ENCODE data around the gene TEX264. TPM values are rescaled to one million over a fixed set of nuclear protein-coding genes. Genes with fewer than 3 reads are reported as not detected.
"Not testable (repeated sequence)": the region's sequence is repeated elsewhere in the genome, so short reads cannot be mapped to it uniquely, and the experiment has no call there.

The TEX264 gene
- total RNA-seq, 4 donors from 2014 or later, result 60.9 to 116 (median 88.2) TPM

DNA sequence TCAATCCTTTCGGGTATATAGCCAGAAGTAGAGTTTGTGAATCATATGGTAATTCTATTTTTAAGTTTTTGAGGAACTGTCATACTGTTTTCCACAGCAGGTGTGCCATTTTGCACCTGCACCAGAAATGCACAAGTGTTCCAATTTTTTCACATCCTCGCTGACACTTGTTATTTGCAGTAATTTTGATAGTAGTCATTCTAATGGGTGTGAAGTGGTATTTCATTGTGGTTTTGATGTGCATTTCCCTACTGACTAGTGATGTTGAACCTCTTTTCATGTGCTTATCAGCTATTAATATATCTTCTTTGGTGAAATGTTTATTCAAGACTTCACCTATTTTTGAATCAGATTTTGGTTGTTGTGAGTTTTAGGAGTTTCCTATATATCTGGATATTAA, 64.9 kb downstream of the TEX264 start:
- Histone ChIP-seq H3K36me3 (no peaks in the 10 kb centered on the region), H3K4me3 (no peak overlapping the region), H3K27ac (no peak overlapping the region), H3K9me3 (no peaks in the 10 kb centered on the region), H3K27me3 (peaks cover 15% of the 10 kb centered on the region), H3K4me1 (no peaks in the 10 kb centered on the region)
- 77 to 83% methylated on average over 2 of the region's 2 CpGs for WGBS, 2 donors (ENCODE audit: low coverage in 1 of 2)
- in situ Hi-C loops (cut with MboI; ENCODE audit: low pct_ligation_motif_present in 1 of 4, low pct_unique_long_range_greater_than_20kb in 1 of 4, low sequenced_read_pairs in 3 of 4), result no loop called here
- intact Hi-C loops (cut with DNase I; ENCODE audit: low total_unique reads), result no loop called here
- TF ChIP-seq, protein P1, sequence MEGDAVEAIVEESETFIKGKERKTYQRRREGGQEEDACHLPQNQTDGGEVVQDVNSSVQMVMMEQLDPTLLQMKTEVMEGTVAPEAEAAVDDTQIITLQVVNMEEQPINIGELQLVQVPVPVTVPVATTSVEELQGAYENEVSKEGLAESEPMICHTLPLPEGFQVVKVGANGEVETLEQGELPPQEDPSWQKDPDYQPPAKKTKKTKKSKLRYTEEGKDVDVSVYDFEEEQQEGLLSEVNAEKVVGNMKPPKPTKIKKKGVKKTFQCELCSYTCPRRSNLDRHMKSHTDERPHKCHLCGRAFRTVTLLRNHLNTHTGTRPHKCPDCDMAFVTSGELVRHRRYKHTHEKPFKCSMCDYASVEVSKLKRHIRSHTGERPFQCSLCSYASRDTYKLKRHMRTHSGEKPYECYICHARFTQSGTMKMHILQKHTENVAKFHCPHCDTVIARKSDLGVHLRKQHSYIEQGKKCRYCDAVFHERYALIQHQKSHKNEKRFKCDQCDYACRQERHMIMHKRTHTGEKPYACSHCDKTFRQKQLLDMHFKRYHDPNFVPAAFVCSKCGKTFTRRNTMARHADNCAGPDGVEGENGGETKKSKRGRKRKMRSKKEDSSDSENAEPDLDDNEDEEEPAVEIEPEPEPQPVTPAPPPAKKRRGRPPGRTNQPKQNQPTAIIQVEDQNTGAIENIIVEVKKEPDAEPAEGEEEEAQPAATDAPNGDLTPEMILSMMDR (IDR thresholded peaks at IDR 0.05), result no peak
- no peak for TF ChIP-seq EP300 (IDR thresholded peaks at IDR 0.05; ENCODE audit: low read depth)
- TF ChIP-seq POLR2AphosphoS5 (IDR thresholded peaks at IDR 0.05), result no peak
- no peak for TF ChIP-seq POLR2A (IDR thresholded peaks at IDR 0.05)
- DNase-seq, result no peak

DNA sequence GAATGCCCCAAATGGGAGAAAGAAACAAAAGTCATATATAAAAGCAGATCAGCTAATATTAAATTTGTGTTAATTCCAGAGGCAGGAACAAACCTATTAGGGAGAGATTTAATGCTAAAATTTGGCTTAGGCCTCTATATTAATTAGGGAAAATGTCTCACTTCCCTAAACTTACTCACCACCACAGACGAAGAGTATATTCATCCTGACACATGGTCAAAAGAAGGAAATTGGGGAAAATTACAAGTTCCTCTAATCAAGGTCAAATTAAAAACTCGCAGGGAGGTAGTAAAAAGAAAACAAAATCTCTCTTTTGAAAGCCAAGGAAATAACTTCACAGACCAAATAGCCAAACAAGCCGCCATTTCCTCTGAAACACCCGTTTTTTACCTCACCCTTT, 68.1 kb downstream of the TEX264 start:
- Histone ChIP-seq H3K9me3 (no peaks in the 10 kb centered on the region), H3K27ac (no peak overlapping the region), H3K27me3 (peaks cover 15% of the 10 kb centered on the region), H3K36me3 (no peaks in the 10 kb centered on the region), H3K4me3 (no peak overlapping the region), H3K4me1 (no peaks in the 10 kb centered on the region)
- DNase-seq, result no peak
- in situ Hi-C loops (cut with MboI; ENCODE audit: low pct_ligation_motif_present in 1 of 4, low pct_unique_long_range_greater_than_20kb in 1 of 4, low sequenced_read_pairs in 3 of 4), result no loop called here
- TF ChIP-seq POLR2AphosphoS5 (IDR thresholded peaks at IDR 0.05), result no peak
- TF ChIP-seq POLR2A (IDR thresholded peaks at IDR 0.05), result no peak
- TF ChIP-seq, protein P1 (IDR thresholded peaks at IDR 0.05), result no peak
- no peak for TF ChIP-seq EP300 (IDR thresholded peaks at IDR 0.05; ENCODE audit: low read depth)
- WGBS, 2 donors (ENCODE audit: low coverage in 1 of 2), result 52 to 61% methylated on average over 3 to 4 of the region's 4 CpGs
- intact Hi-C loops (cut with DNase I; ENCODE audit: low total_unique reads), result no loop called here

DNA sequence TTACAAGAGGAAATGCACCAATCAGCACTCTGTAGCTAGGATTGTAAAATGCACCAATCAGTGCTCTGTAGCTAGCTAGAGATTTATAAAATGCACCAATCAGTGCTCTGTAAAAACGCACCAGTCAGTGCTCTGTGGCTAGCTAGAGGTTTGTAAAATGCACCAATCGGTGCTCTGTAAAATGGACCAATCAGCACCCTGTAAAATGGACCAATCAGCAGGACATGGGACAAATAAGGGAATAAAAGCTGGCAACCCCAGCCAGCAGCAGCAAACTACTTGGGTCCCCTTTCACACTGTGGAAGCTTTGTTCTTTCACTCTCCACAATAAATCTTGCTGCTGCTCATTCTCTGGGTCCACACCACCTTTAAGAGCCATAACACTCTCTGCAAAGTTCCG, 71.3 kb downstream of the TEX264 start:
- H3K27ac ChIP-seq; H3K9me3 ChIP-seq; H3K4me3 ChIP-seq; in situ Hi-C loops (cut with MboI; ENCODE audit: low pct_ligation_motif_present in 1 of 4, low pct_unique_long_range_greater_than_20kb in 1 of 4, low sequenced_read_pairs in 3 of 4); H3K27me3 ChIP-seq; DNase-seq; intact Hi-C loops (cut with DNase I; ENCODE audit: low total_unique reads); H3K4me1 ChIP-seq; H3K36me3 ChIP-seq: not testable (repeated sequence)
- 92 to 100% methylated on average over 1 to 3 of the region's 3 CpGs for WGBS, 2 donors (ENCODE audit: low coverage in 1 of 2)

DNA sequence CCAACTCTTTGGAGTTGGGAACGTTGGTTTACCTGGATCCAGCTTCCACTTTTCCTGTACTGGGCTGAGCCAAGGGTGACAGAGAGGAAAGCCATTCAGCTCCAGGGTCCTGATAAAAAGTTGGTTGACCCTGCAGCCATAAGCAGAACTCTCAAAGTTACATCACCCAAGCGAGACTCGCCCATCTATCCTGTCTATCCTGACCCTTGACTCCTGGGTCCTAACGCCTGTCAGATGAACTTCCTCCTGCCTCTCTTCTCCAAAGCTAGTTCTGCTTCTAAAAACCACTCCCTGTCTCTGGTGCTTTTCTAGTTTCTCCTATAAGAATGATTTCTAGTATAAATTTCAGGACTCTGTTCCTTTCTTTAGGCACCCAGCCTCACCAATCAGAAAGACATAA, 71.9 kb downstream of the TEX264 start:
- H3K27me3 ChIP-seq; in situ Hi-C loops (cut with MboI; ENCODE audit: low pct_ligation_motif_present in 1 of 4, low pct_unique_long_range_greater_than_20kb in 1 of 4, low sequenced_read_pairs in 3 of 4); H3K9me3 ChIP-seq; H3K36me3 ChIP-seq; DNase-seq; intact Hi-C loops (cut with DNase I; ENCODE audit: low total_unique reads); H3K27ac ChIP-seq; H3K4me3 ChIP-seq; H3K4me1 ChIP-seq: not testable (repeated sequence)
- WGBS, 2 donors (ENCODE audit: low coverage in 1 of 2), result 34 to 45% methylated on average over 3 to 4 of the region's 4 CpGs

DNA sequence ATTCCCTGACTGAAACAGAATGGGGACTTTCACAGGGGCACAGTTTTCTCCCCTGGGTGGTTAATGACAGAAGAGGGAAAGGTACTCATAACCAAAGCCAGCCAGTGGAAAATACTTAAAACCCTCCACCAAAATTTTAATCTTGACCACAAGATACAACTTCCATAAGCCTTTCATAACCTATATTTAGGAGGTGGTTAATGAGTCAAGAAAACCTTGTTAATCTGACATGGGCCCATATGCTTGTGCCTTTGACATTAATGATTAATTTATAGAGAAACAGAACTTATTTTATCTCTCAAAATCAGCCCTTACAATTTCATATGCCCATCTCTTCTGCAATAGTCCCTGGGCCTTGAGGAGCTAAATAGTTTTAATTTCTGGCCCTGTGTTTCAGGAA, 76.8 kb downstream of the TEX264 start:
- H3K36me3 ChIP-seq, result no peaks in the 10 kb centered on the region
- no peaks in the 10 kb centered on the region for H3K9me3 ChIP-seq
- in situ Hi-C loops (cut with MboI; ENCODE audit: low pct_ligation_motif_present in 1 of 4, low pct_unique_long_range_greater_than_20kb in 1 of 4, low sequenced_read_pairs in 3 of 4) (no loop called here), intact Hi-C loops (cut with DNase I; ENCODE audit: low total_unique reads) (no loop called here)
- DNase-seq, result no peak
- no peak overlapping the region for H3K27ac ChIP-seq
- no peak overlapping the region for H3K4me3 ChIP-seq
- H3K4me1 ChIP-seq, result no peaks in the 10 kb centered on the region
- TF ChIP-seq POLR2A (IDR thresholded peaks at IDR 0.05) (no peak), POLR2AphosphoS5 (IDR thresholded peaks at IDR 0.05) (no peak), EP300 (IDR thresholded peaks at IDR 0.05; ENCODE audit: low read depth) (no peak)
- TF ChIP-seq, protein P1 (IDR thresholded peaks at IDR 0.05), result no peak
- H3K27me3 ChIP-seq, result no peaks in the 10 kb centered on the region
